NCI-H460 (cell line): ENCODE data around the gene ERBIN. TPM values are rescaled to one million over a fixed set of nuclear protein-coding genes. Genes with fewer than 3 reads are reported as not detected.
"Not testable (repeated sequence)": the region's sequence is repeated elsewhere in the genome, so short reads cannot be mapped to it uniquely, and the experiment has no call there.

Source experiments
- DNase-seq: peaks from one replicate; pipeline ENCODE4 v3.0.0-alpha.2; 2016; ENCODE audit warnings: low read depth; ENCODE audit errors: extremely low read depth
- total RNA-seq: library from RNA; depleted of rRNA; stranded (reverse); fragments of >200 nt; shearing (Covaris generic); gene quantifications from 2 replicates; pipeline ENCODE4 v1.2.3, GENCODE V29; 2014

ERBIN gene
- total RNA-seq, 1 experiment from 2014 or later: 89.4 TPM

DNA sequence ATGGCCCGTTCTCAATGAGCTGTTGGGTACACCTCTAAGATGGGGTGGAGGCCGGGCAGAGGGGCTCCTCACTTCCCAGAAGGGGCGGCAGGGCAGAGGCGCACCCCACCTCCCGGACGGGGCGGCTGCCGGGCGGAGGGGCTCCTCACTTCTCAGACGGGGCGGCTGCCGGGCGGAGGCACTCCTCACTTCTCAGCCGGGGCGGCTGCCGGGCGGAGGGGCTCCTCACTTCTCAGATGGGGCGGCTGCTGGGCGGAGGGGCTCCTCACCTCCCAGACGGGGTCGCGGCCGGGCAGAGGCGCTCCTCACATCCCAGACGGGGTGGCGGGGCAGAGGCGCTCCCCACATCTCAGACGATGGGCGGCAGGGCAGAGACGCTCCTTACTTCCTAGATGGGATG lies 31.3 kb downstream of the ERBIN start:
- DNase-seq: not testable (repeated sequence)

DNA sequence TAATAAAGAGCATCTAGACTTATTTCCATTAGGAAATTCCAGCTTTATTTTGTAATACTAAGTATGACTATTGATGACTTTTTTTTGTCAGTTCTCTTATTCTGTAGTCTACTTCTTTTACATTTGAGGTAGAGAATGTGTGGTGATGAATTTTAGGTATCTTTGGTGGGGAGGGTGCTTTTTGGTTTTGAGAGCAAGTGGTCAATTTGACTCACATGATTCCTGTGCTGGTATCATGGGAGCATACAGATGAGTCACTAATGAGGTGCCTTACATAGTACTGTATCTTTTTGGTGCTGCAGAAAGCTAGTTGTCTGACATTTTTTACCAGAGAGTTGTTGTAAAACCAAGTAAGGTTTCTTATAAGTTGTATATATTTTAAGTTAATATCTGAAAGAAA lies 35.3 kb downstream of the ERBIN start:
- no peak for DNase-seq

DNA sequence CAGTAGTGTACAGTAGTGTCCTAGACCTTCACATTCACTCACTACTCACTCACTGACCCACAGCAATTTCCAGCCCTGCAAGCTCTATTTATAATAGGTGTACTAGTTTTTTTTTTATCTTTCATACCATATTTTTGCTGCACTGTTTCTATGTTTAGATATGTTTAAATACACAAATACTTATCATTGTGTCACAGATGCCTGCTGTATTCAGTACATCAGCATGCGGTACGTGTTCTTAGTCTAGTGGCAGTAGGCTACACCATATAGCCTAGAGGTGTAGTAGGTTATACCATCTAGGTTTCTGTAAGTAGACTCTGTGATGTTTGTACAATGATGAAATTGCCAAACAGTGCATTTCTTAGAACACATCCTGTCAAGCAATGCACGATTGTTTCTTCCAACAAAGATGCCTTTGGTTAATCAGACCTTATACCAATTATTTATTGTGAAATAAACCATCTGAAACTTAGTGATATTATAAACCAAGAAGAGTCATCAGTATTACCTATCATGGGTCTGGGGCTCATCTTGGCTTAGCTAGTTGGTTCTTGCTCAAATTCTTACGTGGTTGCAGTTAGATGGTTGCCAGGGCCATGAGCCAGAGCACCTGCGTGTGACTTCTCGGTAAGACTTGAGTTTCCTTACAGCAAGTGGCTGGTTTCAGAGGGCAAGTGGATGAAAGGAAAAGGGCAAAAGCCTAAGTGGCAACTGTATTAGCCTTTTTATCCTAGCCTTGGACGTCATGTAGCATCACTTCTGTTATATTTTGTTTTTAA lies 41.1 kb downstream of the ERBIN start:
- DNase-seq: no peak

DNA sequence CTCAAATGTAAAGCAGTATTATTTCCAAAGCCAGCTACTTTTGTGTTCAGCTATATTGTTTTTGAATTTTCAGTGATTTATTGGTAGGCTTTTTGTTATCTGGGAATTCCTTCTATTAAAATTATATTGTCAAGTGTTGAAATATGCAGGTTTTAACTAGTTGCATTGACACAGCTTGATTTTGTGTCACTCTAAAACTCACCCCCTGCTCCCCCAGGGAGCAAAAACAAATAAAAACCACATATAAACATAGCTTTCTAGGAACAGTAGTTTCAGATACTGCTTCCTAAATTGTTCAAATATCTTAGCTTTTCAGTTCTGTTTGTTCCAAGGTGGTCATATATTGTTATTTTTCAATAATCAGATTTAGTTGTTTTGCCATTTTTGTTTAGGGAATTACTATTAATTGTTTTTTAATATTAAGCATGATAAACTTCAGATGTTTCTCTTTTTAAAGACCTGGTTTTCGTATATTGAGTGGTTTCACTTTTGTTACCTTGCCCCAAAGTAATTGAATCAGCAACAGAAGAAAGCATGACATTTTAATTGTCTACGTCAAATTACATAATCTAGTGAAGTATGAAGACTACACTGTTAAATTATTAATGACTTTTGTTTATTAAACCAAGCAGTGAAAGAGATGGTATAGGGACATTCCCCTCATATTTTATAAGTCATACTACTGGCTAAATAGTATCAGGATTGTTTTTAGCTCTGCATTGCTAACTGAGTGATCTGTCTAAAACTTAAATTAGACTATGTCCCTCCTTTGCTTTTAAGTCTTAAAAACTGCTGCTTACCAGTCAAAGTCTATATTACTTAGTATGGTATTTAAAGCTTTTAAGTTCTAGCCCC lies 43.4 kb downstream of the ERBIN start:
- DNase-seq: no peak

DNA sequence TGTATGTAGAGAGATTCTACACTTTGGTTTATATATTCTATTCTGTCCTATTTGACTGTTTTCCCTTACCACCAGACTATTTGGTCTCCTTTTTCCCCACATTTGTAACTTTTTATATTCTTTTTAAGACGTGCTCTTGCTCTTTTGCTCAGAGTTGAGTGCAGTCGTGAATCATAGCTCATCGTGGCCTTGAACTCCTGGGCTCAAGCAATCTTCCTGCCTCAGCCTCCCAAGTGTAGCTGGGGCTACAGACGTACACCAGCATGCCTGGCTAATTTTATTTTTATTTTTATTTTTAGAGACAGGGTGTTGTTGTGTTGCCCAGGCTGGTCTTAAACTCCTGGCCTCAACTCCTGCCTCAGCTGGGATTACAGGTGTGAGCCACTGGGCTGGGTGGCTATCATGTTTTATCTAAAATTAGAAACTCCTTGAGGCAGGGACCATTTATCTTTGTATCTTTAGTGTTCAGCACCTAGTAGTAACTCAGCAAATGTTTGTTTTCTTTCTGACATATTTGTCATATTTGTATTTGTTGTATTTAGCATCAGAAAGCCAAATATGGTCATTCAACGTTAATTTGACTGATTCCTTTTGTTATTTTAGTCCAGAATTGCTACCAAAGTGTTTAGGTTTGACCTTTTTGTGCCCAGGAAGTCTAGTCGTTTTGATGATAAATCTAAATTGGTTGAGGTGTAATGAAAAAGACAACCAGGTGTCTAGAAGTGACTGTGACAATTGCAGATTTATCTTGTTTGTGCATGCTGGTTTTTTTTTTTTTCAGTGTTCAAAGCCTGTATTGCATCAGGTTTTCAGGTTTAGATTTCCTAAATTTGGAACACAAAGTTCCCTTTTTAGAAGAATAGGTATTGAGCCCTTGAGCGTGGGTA lies 44.3 kb downstream of the ERBIN start:
- DNase-seq: no peak

DNA sequence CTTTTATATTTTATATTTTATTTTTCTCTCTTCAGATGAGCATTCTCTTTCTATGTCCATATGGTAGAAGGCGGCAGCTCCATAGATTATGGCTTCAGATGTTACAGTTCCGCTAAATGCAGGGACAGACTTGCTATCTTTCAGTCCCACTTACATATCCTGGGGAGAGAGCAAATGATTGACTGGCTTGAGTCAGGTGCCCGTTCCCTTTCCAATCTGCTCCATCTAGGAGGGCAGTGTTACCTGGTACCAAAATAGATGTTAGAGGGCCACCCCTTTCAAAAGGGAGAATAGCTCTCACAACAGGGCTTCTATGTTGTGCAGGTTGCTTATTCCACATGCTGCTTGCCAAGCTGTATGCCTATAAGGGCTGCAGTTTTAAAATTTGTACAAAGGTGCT lies 45.3 kb downstream of the ERBIN start:
- no peak for DNase-seq

DNA sequence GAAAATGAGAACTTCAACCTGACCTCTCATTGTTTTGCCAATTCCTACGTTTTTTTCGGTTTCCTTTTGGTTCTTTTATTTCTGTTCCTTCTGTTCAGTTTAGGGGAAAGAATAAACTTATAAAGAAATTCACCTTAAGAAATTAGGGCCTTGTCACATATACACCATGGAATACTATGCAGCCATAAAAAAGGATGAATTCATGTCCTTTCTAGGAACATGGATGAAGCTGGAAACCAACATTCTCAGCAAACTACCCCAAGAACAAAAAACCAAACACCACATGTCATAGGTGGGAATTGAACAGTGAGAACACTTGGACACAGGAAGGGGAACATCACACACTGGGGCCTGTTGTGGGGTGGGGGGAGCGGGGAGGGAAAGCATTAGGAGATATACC lies 46.5 kb downstream of the ERBIN start:
- not testable (repeated sequence) for DNase-seq

DNA sequence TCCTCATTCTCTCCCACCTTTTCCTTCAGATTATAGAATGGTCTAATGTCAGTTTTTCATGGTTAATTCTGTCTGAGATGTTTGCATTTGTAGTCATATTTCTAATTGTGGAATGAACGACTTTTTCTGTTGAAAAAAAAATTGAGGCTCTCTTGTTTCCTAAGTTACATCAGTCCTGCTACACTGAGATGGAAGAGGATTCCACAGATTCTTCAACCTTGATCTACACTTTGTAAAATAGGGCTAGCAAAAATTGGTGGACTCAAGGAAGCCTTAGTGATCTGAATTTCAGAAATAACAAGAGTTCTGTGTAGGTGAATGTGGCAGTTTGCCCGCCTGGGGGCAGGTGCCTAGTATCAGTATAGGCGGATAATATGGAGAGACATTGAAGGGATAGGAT lies 51.9 kb downstream of the ERBIN start:
- DNase-seq: no peak

DNA sequence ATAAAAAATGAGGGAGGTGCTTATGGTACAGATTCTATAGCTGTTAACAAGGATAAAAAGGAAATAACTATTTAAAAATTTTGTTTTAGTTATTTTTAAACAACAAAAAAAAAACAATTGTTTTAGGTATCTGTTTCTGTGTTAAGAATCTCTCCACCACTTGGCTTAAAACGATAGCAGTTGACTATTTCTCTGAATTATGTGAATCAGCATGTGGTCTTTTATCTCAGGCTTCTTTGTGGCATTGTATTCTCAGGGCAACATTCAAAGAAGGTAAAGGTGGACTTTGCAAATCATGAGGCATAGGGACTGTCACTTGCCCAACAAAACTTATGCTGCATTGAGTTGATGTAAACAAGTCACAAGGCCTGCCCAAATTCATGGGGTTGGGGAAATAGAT lies 55.2 kb downstream of the ERBIN start:
- no peak for DNase-seq

DNA sequence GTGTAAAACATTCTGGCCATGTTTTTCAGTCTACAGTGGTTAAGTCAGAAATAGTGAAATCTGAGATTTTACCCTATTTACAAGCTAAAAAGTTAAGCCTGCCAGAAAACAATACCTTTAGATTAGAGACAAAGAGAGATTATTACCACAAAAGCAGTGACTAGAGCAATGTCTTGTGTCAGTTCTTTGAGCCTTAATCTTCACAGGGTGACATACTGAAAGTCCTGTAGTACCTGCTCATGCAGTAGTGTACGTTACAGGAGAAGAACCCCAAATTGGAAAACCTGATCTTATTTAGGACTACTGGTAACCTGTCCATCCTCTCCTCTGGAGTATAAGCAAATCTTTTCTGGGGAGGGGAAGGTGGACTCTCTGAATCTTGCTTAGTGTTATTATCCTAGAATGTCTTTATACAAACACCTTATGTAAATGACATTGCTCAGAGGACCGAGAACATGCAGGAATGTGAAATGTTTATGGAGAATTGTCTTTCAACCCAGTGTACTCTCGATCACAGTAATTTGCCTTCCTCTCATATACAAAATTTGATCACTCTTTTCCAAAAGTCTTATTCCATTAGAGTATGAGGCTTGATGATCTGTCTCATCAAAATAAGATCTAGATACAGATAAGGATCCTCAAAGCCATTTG lies 55.7 kb downstream of the ERBIN start:
- DNase-seq: no peak

DNA sequence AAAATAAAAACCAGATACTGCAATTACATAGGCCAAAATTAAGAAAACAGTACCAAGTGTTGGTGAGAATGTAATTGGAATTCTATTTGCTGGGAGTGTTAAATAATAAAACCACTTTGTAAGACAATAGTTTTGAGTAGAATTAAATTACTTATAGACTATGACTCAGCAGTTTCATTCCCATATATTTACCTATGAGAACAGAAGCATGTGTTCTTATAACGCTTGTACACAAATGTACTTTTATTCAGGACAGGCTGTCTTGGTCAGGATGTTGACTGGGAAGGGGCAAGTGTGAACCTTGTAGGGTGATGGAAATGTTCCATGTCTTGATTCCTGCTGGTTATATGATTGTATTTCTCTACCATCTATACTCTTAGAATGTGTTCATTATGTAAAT lies 56.3 kb downstream of the ERBIN start:
- DNase-seq: no peak

DNA sequence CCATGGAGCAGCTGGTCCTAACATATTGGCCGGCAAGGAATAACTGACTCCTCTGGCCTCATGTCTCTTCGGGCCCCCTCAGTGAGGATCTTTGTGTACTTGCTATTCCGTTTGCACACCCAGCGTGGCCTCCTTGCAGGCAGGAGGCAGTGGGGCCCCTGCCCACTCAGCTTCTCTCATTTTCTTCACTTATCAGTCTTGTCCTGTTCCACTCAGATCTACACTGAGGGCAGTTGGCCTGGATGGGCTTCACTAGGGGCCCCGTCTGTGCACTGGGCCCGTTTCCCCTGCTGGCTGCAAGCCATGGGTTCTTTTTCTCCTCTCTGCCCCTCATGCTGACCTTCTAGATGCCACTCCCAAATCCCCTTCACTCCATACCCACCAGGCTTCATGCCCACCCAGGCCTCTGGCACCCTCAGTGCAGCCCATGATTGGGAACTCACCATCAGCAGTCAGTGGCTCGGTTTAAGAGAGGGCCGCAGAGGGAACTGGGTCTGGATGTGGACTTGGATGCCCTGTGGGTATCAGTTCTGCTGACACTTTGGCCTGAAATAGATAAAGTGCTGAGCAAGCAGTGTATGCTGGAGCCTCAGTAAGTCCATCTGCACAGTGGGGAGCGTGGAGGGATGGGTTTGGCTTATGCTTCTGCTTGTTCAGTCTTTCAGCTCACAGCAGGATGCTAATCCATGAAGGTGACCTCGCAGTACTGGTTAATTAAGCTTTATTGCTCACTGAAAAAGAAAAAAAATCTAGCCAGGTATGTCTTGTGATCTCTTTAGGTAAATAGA lies 57.9 kb downstream of the ERBIN start:
- DNase-seq: no peak

DNA sequence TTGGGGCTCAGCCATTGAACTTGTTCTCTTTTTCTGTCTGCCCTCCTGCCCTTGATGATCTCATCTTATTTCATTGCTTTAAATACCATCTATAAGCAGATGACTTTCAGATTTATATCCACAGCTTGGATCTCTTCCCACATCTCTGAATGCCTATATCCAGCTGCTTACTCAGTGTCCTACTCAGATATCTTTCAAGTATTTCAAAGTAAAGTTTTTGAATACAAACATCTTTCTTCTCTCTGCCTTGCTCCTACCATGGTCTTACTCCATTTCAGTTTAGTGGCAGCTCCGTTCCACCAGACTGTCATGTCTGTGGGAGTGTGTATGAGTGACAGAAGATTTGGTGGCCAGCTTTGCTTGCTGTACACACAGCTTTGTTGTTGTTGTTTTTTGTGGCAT lies 59.7 kb downstream of the ERBIN start:
- DNase-seq: no peak

DNA sequence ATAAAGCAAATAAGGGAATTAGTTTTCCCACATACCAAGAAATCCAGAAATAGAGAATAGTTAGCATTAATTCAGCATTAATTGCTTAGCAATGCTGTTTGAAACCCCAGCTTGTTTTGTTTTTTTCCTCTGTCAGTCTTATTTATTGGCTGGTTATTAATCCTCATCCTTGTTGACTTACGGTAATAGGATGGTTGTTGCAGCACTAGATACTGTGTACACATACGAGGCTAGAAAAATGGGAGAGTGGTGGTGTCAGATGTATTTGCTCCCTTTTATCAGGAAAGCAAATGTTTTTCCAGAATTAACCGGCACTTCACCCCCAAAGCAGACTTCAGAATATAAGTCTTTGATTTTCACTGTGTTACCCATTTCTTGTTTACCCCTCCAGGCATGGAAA lies 60.4 kb downstream of the ERBIN start:
- DNase-seq: no peak

DNA sequence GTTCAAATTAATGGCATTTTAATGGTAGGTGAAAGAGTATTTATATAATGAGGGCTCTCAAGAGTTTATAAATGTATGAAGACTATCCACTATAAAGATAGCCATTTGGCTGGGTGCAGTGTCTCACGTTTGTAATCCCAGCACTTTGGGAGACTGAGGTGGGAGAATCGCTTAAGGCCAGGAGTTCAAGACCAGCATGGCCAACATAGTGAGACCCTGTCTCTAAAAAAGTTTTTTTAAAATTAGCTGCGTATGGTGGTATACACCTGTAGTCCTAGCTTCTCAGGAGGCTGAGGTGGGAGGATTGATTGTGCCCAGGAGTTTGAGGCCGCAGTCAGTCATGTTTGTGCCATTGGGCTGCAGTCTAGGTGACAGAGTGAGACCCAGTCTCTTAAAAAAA lies 61.6 kb downstream of the ERBIN start:
- DNase-seq: no peak

DNA sequence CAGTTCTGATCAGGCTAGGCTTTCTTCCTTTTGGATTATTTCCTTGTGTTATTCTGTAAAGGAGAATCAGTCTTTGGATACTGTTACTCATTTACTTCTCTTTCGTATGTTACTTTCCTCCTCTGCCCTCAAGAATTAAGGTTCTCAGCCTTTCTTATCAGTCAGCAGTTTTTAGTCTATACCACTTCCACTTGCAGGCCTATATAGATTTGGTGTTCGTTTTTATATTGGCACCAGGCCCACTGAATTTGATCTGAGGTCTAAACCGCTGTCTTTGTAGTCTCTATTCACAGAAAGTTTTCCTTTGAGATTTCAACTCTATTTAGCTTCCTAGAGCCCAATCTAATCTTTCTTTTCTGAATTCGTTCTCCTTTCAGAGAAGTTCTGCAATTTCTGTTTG lies 62.8 kb downstream of the ERBIN start:
- DNase-seq: no peak

DNA sequence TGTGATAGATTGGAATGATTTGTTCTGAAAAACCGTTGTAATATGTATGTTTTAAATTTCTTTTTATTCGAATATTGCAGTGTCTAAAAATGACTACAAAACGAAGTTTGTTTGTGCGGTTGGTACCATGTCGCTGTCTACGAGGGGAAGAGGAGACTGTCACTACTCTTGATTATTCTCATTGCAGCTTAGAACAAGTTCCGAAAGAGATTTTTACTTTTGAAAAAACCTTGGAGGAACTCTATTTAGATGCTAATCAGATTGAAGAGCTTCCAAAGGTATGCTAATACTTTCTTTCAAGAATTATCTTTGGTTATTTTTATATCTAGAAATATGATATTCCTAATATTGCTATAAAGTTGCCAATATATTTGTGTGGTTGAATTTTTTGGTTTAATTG lies 66.3 kb downstream of the ERBIN start:
- no peak for DNase-seq

DNA sequence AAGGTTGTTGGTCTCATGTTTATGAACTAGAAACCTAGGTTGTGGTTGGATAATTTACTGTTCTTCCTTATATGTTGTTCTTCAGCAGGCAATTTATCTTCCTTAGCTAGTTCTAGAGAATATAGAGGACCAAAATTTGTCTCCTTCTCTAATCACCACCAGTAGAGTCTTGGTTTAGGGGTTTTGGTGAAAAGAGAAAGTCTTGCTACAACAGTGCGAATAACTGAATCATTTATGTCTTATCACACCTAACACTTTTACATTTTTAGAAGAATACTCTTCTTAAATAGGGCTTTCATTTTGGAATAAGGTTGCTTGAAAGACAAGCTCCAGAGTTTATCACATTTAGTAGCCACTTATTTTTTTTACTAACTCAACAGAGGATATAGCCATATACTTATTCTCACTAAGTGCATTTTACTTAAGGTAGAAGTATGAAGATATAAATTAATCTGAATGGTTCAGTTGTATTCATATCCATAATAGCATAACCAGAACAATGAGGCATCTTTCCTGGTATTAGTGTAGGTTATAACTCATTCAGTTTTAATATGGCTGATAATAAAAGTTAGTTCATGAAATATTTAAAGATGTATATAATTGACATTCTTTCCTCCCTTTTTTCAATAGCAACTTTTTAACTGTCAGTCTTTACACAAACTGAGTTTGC lies 67.9 kb downstream of the ERBIN start:
- DNase-seq: no peak

DNA sequence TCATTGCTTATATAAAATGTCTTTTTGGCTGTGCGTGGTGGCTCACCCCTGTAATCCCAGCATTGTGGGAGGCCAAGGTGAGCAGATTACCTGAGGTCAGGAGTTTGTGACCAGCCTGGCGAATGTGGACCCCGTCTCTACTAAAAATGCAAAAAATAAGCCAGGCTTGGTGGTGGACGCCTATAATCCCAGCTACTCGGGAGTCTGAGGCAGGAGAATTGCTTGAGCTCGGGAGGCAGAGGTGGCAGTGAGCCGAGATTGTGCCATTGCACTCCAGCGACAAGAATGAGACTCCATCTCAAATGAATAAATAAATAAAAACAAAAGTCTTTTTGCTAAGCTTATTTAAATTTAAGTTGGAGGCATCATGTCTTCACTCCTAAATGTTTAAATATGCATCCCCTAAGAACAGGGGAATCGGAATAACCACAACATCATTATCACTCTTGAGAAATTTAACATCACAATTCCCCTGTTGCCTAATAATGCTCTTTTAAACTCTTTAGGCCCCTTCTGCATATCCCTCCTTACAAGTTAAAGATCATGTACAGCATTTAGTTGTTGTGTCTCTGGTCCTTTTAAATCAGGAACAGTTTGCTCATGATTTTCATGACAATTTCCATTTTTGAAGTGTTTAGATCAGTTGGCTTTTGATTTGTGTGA lies 72.8 kb downstream of the ERBIN start:
- no peak for DNase-seq
